Transverse colon (tissue), 4 donors: ENCODE results near the gene SOBP.

Experiments
- CTCF ChIP-seq, 5 experiments: fragments of 200-600 bp in 3 of 5; fragments of 450-650 bp in 2 of 5; sonication (generic) in 3 of 5; IDR thresholded peaks; 1 replicate in 2 of 5; 2 replicates in 3 of 5; pipeline ENCODE4 v1.5.1; 2016 to 2017; ENCODE audit warnings: antibody characterized with exemption in 5 of 5, inconsistent platforms in 3 of 5, mild to moderate bottlenecking in 2 of 5, moderate library complexity in 1 of 5
- POLR2A ChIP-seq: fragments of 450-650 bp; IDR thresholded peaks from one replicate; pipeline ENCODE4 v1.6.1; 2016; ENCODE audit warnings: antibody characterized with exemption, mild to moderate bottlenecking, moderate library complexity
- POLR2AphosphoS5 ChIP-seq, 3 donors: sonication (generic); formaldehyde crosslinking; IDR thresholded peaks; one replicate each; pipeline ENCODE4 v1.6.1; 2016; ENCODE audit warnings: antibody characterized with exemption in 3 of 3

- TF ChIP-seq CTCF (IDR thresholded peaks at IDR 0.05) (no peak), POLR2AphosphoS5 (IDR thresholded peaks at IDR 0.05) (no peak), POLR2A (no peak)
These were observed 189.5 kb downstream of the SOBP start for GRCh38 chr6:107679457-107679856.
